CD4-positive, alpha-beta T cell (primary cell): ENCODE data around the gene BIK. TPM values are rescaled to one million over a fixed set of nuclear protein-coding genes. Genes with fewer than 3 reads are reported as not detected.

Experiments used
- ATAC-seq: fragments of 200-7000 bp; cut with Tn5 transposase; one replicate; pipeline ENCODE4 v1.10.0; 2022; ENCODE audit warnings: mild to moderate bottlenecking; ENCODE audit not compliant: poor library complexity
- CTCF ChIA-PET: fragments of 350-600 bp; sonication (Branson Sonifier 250); formaldehyde crosslinking; loops from one replicate; lab custom pipeline; 2021; ENCODE audit warnings: antibody characterized with exemption, inconsistent platforms; lab: Charles Lee
- POLR2A ChIA-PET: fragments of 350-600 bp; sonication (Branson Sonifier 250); formaldehyde crosslinking; loops from one replicate; lab custom pipeline; 2021; ENCODE audit warnings: antibody characterized with exemption, inconsistent platforms; lab: Charles Lee
- DNase-seq, 14 experiments: peaks; one replicate each; pipeline ENCODE4 v3.0.0-alpha.2; 2013 to 2020; ENCODE audit warnings: mixed read lengths in 2 of 14
- H3K27ac ChIP-seq, 2 donors: one replicate each; pipeline versions ENCODE4 v1.5.1 to v1.7.0; 2013; ENCODE audit warnings: low read length in 2 of 2, low read depth in 1 of 2, mild to moderate bottlenecking in 1 of 2
- H3K27me3 ChIP-seq, 2 experiments: 1 replicate in 1 of 2; 2 replicates in 1 of 2; pipeline versions ENCODE4 v1.6.1 to v1.7.0; 2013; ENCODE audit warnings: low read length in 2 of 2, control low read depth in 1 of 2, mild to moderate bottlenecking in 1 of 2, moderate library complexity in 1 of 2; ENCODE audit not compliant: insufficient read depth in 2 of 2, control insufficient read depth in 1 of 2
- H3K36me3 ChIP-seq: one replicate; pipeline ENCODE4 v1.6.1; 2013; ENCODE audit warnings: low read length, control low read depth; ENCODE audit not compliant: insufficient read depth
- H3K4me1 ChIP-seq: one replicate; pipeline ENCODE4 v1.6.1; 2013; ENCODE audit warnings: low read length, control low read depth; ENCODE audit not compliant: insufficient read depth
- H3K4me3 ChIP-seq: one replicate; pipeline ENCODE4 v1.5.1; 2013; ENCODE audit warnings: mild to moderate bottlenecking, low read length, moderate library complexity
- H3K9me3 ChIP-seq, 2 experiments: 1 replicate in 1 of 2; 2 replicates in 1 of 2; pipeline versions ENCODE4 v1.6.1 to v1.7.0; 2013; ENCODE audit warnings: low read length in 2 of 2, mild to moderate bottlenecking in 2 of 2, control low read depth in 1 of 2, moderate library complexity in 1 of 2; ENCODE audit not compliant: control insufficient read depth in 1 of 2, insufficient read depth in 1 of 2
- H3K27ac Mint-ChIP-seq: one replicate; pipeline ENCODE4 v1.8.0; 2020; ENCODE audit warnings: mixed read lengths
- H3K27me3 Mint-ChIP-seq: one replicate; pipeline ENCODE4 v1.8.0; 2021; ENCODE audit warnings: mixed read lengths
- H3K36me3 Mint-ChIP-seq: one replicate; pipeline ENCODE4 v1.8.0; 2021; ENCODE audit warnings: low read depth, mixed read lengths
- H3K4me1 Mint-ChIP-seq: one replicate; pipeline ENCODE4 v1.8.0; 2021; ENCODE audit warnings: low read depth, mixed read lengths
- H3K4me3 Mint-ChIP-seq: one replicate; pipeline ENCODE4 v1.8.0; 2020; ENCODE audit warnings: mild to moderate bottlenecking, mixed read lengths
- H3K9me3 Mint-ChIP-seq: one replicate; pipeline ENCODE4 v1.8.0; 2020; ENCODE audit warnings: mixed read lengths
- intact Hi-C, 2 experiments: fragments of 100-400 bp; cut with DNase I in 1 of 2; cut with micrococcal nuclease in 1 of 2; formaldehyde crosslinking; loops; one replicate each; pipeline versions ENCODE4 v1.15.1 to v1.9.0; 2023 to 2025; cut with DNase I, micrococcal nuclease
- total RNA-seq, 174 experiments: library from RNA in 2 of 174; stranded (reverse) in 2 of 174; gene quantifications; one replicate each; pipeline ENCODE4 v1.2.3 and lab custom pipeline; 2021 to 2026
- TF ChIP-seq, protein P1 (sequence below): fragments of 200-600 bp; IDR thresholded peaks from one replicate; pipeline ENCODE4 v1.8.0; 2022; ENCODE audit warnings: antibody characterized with exemption, mild to moderate bottlenecking

The BIK gene
- total RNA-seq, 2 experiments from 2014 or later = 1.6 to 2.1 TPM

DNA sequence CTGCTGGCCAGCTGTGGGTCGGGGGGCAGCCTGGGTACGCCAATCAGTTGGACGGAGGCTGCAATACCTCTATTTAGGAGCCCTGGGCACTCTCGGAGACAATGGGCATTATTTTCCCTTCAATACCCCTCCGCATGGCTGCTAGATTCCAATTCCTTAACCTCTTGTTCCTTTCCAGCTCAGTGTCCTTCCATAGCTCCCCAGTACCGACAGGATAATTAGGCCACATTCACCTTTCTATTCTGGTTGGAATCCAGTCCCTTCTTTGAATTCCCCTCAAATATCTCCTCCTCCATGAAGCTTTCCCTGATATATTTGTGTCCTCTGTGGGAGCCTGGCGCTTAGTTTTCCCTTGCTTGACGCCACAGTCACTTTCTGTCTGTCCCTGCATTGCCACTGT lies 4.2 kb upstream of the BIK start:
- Mint-ChIP-seq H3K9me3 (no peaks in the 10 kb centered on the region), H3K27ac (no peak overlapping the region), H3K4me3 (no peak overlapping the region), H3K36me3 (no peaks in the 10 kb centered on the region), H3K27me3 (no peaks in the 10 kb centered on the region), H3K4me1 (peaks cover 15% of the 10 kb centered on the region)
- H3K4me1 ChIP-seq = peaks cover 16% of the 10 kb centered on the region
- DNase-seq (no peak), ATAC-seq (no peak)
- H3K36me3 ChIP-seq = no peaks in the 10 kb centered on the region
- H3K27ac ChIP-seq = no peak overlapping the region
- intact Hi-C loops = no loop called here
- H3K4me3 ChIP-seq = no peak overlapping the region
- ChIA-PET POLR2A (no interaction called here), CTCF (no interaction called here)
- H3K27me3 ChIP-seq = no peaks in the 10 kb centered on the region
- no peaks in the 10 kb centered on the region for H3K9me3 ChIP-seq
- TF ChIP-seq, protein P1, sequence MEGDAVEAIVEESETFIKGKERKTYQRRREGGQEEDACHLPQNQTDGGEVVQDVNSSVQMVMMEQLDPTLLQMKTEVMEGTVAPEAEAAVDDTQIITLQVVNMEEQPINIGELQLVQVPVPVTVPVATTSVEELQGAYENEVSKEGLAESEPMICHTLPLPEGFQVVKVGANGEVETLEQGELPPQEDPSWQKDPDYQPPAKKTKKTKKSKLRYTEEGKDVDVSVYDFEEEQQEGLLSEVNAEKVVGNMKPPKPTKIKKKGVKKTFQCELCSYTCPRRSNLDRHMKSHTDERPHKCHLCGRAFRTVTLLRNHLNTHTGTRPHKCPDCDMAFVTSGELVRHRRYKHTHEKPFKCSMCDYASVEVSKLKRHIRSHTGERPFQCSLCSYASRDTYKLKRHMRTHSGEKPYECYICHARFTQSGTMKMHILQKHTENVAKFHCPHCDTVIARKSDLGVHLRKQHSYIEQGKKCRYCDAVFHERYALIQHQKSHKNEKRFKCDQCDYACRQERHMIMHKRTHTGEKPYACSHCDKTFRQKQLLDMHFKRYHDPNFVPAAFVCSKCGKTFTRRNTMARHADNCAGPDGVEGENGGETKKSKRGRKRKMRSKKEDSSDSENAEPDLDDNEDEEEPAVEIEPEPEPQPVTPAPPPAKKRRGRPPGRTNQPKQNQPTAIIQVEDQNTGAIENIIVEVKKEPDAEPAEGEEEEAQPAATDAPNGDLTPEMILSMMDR = no peak

DNA sequence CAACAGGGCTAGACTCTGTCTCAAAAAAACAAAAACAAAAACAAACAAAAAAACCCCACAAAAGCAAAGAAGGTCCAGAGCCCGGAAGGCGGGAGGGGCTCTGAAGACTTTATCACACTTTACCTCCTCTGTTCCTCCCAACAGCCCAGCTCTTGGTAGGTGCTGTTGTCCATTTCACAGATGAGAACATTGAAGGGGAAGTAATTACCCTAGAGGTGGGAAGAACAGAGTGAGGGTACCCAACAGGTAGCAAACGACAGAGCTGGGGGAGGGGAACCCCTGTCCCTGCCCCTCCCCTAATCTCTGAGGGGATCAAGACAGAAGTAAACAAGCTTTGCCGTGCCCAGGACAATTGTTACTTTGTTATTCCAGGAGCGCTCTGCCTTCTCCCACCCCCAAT lies 1.0 kb upstream of the BIK start:
- Histone ChIP-seq H3K4me1 (peaks cover 14% of the 10 kb centered on the region), H3K4me3 (no peak overlapping the region), H3K9me3 (no peaks in the 10 kb centered on the region), H3K27ac (no peak overlapping the region), H3K36me3 (no peaks in the 10 kb centered on the region), H3K27me3 (no peaks in the 10 kb centered on the region)
- Mint-ChIP-seq H3K4me1 (peaks cover 9% of the 10 kb centered on the region), H3K27me3 (no peaks in the 10 kb centered on the region), H3K9me3 (no peaks in the 10 kb centered on the region), H3K36me3 (no peaks in the 10 kb centered on the region), H3K4me3 (peak overlapping the region; percentile 55), H3K27ac (no peak overlapping the region)
- intact Hi-C loops = no loop called here
- ATAC-seq (no peak), DNase-seq (no peak)
- TF ChIP-seq, protein P1 = no peak
- POLR2A ChIA-PET = interaction anchor here (0.7 to 0.9 kb wide), 2 partner anchors 14 to 78 kb away, joined by 3 to 4 read pairs; no protein-coding TSS in a partner anchor
- CTCF ChIA-PET = interaction anchor here (1.3 kb wide), 1 partner anchor 19 kb away, joined by 3 read pairs; no protein-coding TSS in a partner anchor

DNA sequence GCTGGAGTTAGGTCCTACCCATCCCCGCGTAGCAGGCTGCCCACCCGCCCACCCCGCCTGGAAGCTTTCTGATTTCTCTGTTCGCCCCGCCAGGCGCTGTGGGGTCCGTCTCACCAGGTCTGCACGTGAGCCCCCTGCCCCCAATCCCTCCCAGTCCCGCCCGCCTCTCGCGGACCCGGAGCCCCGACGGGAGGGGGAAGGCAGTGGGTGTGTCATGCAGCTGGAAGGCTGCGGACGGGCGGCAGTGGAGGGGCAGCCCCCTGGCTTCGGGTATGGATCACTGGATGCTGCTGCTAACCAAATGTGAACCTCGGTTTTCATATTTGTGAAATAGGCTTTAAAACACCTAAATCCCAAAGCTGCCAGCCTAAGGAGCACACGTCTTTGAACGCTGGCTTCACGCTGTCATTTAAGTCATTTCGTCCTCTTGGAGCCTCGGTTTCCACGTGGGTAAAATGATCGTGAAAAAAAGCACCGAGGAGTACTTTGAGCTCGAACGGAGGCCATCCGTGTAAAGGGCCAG lies 568 bp upstream of the BIK start:
- POLR2A ChIA-PET = interaction anchor here (0.7 to 1.3 kb wide), 5 partner anchors 14 to 95 kb away, joined by 3 to 6 read pairs (median 4); partner anchors contain the start of genes PACSIN2 and TTLL12
- ATAC-seq (peak; percentile 2), DNase-seq (peak in 1 of 14 experiments; percentile 23)
- H3K36me3 ChIP-seq = no peaks in the 10 kb centered on the region
- Mint-ChIP-seq H3K4me1 (peaks cover 9% of the 10 kb centered on the region), H3K27ac (no peak overlapping the region), H3K9me3 (no peaks in the 10 kb centered on the region), H3K4me3 (peak overlapping the region; percentile 87), H3K36me3 (no peaks in the 10 kb centered on the region), H3K27me3 (no peaks in the 10 kb centered on the region)
- H3K27ac ChIP-seq = no peak overlapping the region
- intact Hi-C loops = loop anchor here (2.0 to 5.0 kb wide), 2 partner anchors 77 kb away; partner anchors contain the start of gene TTLL12 (in 2 of the 2)
- H3K27me3 ChIP-seq = no peaks in the 10 kb centered on the region
- peaks cover 14% of the 10 kb centered on the region for H3K4me1 ChIP-seq
- CTCF ChIA-PET = interaction anchor here (1.3 kb wide), 1 partner anchor 20 kb away, joined by 3 read pairs; no protein-coding TSS in a partner anchor
- H3K4me3 ChIP-seq = peak overlapping the region; percentile 58
- TF ChIP-seq, protein P1 = no peak
- no peaks in the 10 kb centered on the region for H3K9me3 ChIP-seq
